Right cardiac atrium (tissue), 5 donors: ENCODE data around the gene HOXB8. TPM values are rescaled to one million over a fixed set of nuclear protein-coding genes. Genes with fewer than 3 reads are reported as not detected.

Source experiments
- ATAC-seq, 2 donors: fragments of 200-7000 bp; cut with Tn5 transposase; one replicate each; pipeline versions ENCODE4 v1.8.0 to v1.9.1; 2020; ENCODE audit warnings: moderate library complexity in 2 of 2, mild to moderate bottlenecking in 1 of 2
- DNase-seq, 3 donors: peaks; one replicate each; pipeline ENCODE4 v3.0.0-alpha.2; 2020
- H3K27ac ChIP-seq: one replicate; pipeline ENCODE4 v1.5.1; 2013; ENCODE audit warnings: mild to moderate bottlenecking, low read length, control low read depth, moderate library complexity
- H3K27me3 ChIP-seq: one replicate; pipeline ENCODE4 v1.6.1; 2013; ENCODE audit not compliant: control insufficient read depth, insufficient read depth
- H3K4me1 ChIP-seq: one replicate; pipeline ENCODE4 v1.6.1; 2013; ENCODE audit warnings: low read length; ENCODE audit not compliant: control insufficient read depth, insufficient read depth
- H3K4me3 ChIP-seq: one replicate; pipeline ENCODE4 v1.5.1; 2013; ENCODE audit warnings: low read length, control low read depth
- H3K9me3 ChIP-seq: one replicate; pipeline ENCODE4 v1.6.1; 2013; ENCODE audit warnings: low read length; ENCODE audit not compliant: control insufficient read depth
- WGBS: extraction: QIAGEN DNeasy Blood & Tissue Kit; methylation state at CpG from one replicate; pipeline ENCODE4 v1.1.7; 2013; 5-methylcytosine and 5-hydroxymethylcytosine counted together
- intact Hi-C, 4 donors: fragments of 100-400 bp; cut with DNase I; formaldehyde crosslinking; loops; one replicate each; pipeline versions ENCODE4 v1.11.0 to v1.14.0; 2022 to 2023
- polyA plus RNA-seq: library from polyadenylated mRNA; stranded (reverse); fragments of 200-250 nt; gene quantifications from one replicate; pipeline ENCODE4 v1.2.3, GENCODE V29; 2013
- total RNA-seq, 4 donors: library from RNA; stranded (reverse); fragmentation: NEBNext Ultra II Directional; extraction: Animal tissue kit (Norgen Biotek cat#: 25700); gene quantifications; one replicate each; pipeline ENCODE4 v1.2.1, GENCODE V29; 2021
- donor health status: healthy with polysubstance abuse.
- donor health status: DM: no; HTN: yes; CAD: no.
- donor health status: DM: no; HTN: no; CAD: no.
- donor health status: DM: no; HTN: yes; CAD: no; lungs with severe emphysema.
- donor health status: DM: yes; HTN: yes; CAD: no.

HOXB8 gene
- total and polyA plus RNA-seq, 5 donors, result not detected

DNA sequence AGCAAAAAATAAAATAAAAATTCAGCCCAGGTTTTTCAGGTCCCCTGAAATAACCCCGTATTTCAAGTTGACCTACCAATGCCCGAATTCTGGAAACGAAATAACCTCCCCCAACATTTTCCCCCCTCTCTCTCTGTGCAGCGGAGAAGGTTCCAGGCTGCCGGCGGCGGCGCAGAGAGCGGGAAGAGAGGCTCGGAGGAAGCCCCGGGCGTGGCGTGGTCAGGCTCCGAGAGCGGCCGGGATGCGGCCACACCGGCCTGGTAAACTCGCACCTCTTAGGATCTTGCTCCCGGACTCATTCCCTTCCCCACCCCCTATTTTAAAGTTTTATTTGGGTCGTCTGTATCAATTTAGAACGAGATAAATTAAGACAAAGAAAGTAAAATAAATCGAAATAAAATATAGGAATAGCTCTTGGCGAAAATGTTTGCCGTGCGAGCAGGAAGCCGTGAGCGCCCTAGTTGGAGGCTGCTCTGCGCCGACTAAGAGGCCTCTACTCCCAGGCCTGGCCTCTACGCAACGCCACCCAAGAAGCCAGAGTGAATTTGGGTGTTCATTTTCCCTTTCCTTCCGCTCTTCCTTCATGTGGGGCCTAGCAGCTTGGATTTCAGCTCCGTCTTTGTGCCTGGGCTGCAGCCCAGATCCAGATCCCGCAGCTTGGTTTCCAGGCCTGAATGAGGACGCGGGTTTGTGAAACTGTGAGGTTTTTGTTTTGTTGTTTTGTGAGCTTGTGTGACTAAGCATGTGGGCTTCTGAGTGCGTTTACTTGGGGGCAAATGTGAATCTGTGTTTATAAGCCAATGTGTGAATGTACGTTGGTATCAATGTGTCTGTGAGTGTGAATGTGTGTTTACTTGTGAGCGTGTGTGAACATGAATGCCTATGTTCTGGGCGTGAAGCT lies 8.9 kb downstream of the HOXB8 start:
- ATAC-seq, result no peak
- 30% methylated on average over 41 of the region's 41 CpGs for WGBS
- Histone ChIP-seq H3K27ac (no peak overlapping the region), H3K4me3 (no peak overlapping the region), H3K9me3 (no peaks in the 10 kb centered on the region), H3K4me1 (no peaks in the 10 kb centered on the region), H3K27me3 (peaks cover 3% of the 10 kb centered on the region)
- intact Hi-C loops, result no loop called here
- DNase-seq, result no peak

DNA sequence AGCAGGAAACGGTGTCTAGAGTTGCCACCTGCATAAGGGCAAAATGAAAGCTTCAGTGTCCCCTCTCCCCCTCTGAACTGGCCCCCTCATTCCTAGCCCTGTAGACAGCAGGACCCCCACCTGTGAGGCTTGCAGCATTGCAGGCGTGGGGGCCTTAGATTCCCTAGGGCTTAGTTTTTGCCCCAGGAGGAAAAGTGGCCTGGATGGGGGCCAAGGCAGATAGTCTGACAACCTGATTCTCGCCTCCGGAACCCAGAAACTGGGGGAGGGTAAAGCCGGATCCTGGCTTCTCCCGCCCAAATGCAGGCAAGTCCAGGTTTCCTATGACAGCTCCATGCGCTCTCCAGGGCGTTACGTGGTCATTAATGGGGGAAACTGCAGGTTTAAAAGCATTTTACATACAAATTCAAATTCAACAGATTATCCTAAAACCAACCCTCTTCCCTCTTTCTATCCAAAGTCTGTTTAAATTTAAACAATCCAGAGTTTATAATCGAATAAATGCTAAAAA lies 9.6 kb downstream of the HOXB8 start:
- H3K27me3 ChIP-seq, result peaks cover 3% of the 10 kb centered on the region
- DNase-seq (no peak), ATAC-seq (no peak)
- intact Hi-C loops, result no loop called here
- H3K4me1 ChIP-seq, result no peaks in the 10 kb centered on the region
- H3K4me3 ChIP-seq, result no peak overlapping the region
- WGBS, result 18% methylated on average over 10 of the region's 10 CpGs
- H3K27ac ChIP-seq, result no peak overlapping the region
- no peaks in the 10 kb centered on the region for H3K9me3 ChIP-seq

DNA sequence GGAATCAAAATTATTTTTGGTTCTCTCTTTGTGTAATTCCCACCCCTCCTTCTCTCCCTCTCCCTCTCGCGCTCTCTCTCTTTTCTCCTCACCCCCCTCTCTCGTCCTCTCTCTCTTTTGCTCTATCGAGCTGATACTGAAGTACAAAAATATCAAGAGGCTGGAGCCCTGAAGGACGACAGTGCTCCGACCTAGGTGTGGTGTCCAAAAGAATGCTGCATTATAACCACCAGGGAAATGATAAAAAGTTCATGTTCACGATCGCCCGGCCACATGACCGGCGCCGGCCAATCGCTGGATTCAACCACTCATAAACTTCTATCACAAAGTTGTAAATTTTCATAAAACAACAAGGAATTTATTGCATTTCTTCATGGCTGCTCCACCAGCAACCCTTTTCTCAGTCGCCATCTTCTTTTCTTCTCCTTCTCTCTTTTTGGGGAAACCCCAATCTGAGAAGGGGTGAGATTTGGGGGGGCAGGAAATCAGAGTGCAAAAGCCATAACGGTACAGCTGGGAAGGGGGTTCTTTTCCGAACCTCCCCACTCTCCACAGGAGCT lies 10.2 kb downstream of the HOXB8 start, which contains the start of gene HOXB6:
Gene HOXB6 (minus strand): TSS at position 217 of the 560 bp plus-strand sequence. CDS start 6,836 bp downstream, outside the sequence.
- ATAC-seq (no peak), DNase-seq (no peak)
- intact Hi-C loops, result no loop called here
- H3K4me3 ChIP-seq, result no peak within 1 kb of the TSS
- H3K27me3 ChIP-seq, result peaks cover 3% of the 10 kb centered on the region
- WGBS, result 19% methylated on average over 16 of the region's 16 CpGs
- no peaks in the 10 kb centered on the region for H3K9me3 ChIP-seq
- no peak within 1 kb of the TSS for H3K27ac ChIP-seq
- no peaks in the 10 kb centered on the region for H3K4me1 ChIP-seq

DNA sequence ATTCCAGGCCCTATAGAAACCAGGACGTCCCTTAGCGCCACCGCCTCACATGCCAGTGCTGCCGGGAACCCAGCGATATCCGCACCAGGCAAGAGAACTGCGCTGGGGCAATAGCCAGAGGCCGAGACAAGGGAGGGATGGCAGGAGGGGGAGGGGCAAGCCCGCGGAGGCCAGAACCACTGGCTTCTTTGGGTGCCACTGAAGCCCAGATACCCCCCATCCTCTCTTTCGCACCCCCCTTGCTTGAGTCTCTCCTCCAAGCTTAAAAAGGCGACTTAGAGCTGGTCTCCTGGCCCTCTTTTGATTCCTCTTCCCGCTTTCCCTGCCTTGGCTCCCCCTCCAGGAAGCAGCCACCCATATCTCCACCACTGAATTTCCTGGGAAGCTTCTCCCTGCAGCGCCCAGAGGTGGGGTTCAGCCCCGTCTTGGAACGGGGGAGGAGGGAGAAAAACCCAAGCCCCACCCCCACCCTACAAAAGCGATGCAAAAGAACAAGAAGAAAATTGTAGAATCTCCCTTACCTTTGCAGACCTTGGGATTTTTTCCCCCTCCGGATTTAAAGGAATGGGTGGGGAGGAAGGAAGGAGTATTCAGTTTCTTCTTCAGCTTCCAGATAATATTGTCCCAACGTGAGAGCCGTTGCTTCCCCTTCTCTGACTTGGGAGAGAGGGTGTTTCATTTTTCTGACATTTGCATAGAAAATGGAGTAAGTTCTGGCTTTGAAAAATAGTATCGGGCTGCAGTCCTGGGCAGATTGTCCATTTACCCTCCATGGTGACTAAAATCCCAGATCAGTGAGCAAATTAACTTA lies 10.9 kb downstream of the HOXB8 start:
- WGBS, result 9% methylated on average over 21 of the region's 21 CpGs
- ATAC-seq, result no peak
- DNase-seq, result no peak
- H3K27ac ChIP-seq, result no peak overlapping the region
- peaks cover 3% of the 10 kb centered on the region for H3K27me3 ChIP-seq
- H3K4me3 ChIP-seq, result no peak overlapping the region
- H3K9me3 ChIP-seq, result no peaks in the 10 kb centered on the region
- H3K4me1 ChIP-seq, result no peaks in the 10 kb centered on the region
- intact Hi-C loops, result no loop called here

DNA sequence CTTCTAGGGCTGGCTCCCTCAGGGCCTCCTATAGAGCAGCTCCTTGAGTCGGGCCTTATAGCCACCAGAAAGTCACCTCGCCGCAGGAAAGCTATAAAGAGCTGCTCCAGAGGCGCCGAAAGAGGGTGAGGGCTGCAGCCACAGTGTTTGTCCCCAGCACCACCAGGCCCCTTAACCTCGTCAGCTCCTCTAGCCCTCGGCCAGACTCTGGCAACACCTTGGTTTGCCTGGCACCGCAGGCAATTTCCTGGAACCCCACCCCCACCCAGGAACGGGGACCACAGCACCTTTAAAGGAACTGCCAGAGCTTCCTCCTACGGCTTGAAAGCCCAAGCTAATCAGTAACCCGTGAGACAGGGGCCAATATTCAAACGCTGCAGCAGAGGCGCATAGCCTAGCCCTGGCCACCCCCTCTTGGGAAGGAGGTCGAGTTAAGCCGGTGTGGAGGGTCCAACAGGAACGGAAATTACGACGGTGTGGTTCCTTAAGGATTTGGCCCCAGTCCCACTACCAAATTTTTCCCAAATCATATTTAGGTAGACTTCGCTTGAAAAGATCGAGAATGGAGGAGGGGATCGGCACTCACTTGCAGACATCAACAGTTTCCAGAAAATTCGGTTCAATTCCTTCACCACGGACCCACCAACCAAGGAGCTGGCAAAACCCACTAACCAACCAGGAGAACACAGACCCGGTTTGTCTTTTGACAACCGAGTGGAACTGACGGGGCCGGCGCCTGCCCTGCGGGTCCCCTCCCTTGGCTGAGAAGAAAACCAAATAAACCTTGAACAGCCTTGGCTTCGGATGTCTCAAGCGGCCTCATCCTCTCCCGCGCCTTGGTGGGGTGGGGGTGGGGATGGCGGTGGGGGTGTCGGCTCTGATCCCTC lies 13.3 kb downstream of the HOXB8 start:
- WGBS, result 10% methylated on average over 35 of the region's 35 CpGs
- intact Hi-C loops, result no loop called here

DNA sequence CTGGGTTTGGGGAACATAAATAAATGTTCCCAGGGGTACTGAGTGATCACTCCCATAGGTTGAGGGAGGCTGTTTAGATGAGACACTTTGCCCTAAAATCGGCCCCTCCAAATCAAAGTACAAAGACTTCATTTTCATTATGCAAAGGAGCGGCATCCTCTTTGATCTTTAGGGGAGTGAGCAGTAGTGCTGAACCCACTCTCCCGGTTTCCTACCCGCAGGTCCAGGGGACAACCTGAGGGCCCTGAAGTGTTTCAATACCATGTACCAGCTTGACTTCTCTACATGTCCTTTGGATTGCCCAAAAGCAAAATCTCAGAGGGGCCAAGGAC lies 13.9 kb downstream of the HOXB8 start:
- WGBS, result 16% methylated on average over 4 of the region's 4 CpGs
- H3K27me3 ChIP-seq, result peaks cover 3% of the 10 kb centered on the region
- ATAC-seq (no peak), DNase-seq (no peak)
- intact Hi-C loops, result no loop called here
- H3K4me1 ChIP-seq, result peaks cover 4% of the 10 kb centered on the region
- no peak overlapping the region for H3K4me3 ChIP-seq
- H3K27ac ChIP-seq, result no peak overlapping the region
- H3K9me3 ChIP-seq, result no peaks in the 10 kb centered on the region

More for the DNA sequence above, 13.3 kb downstream of the HOXB8 start:
- Histone ChIP-seq H3K4me1 (peaks cover 4% of the 10 kb centered on the region), H3K27ac (no peak overlapping the region), H3K27me3 (peaks cover 3% of the 10 kb centered on the region), H3K4me3 (no peak overlapping the region), H3K9me3 (no peaks in the 10 kb centered on the region)
- no peak for ATAC-seq
- no peak for DNase-seq

DNA sequence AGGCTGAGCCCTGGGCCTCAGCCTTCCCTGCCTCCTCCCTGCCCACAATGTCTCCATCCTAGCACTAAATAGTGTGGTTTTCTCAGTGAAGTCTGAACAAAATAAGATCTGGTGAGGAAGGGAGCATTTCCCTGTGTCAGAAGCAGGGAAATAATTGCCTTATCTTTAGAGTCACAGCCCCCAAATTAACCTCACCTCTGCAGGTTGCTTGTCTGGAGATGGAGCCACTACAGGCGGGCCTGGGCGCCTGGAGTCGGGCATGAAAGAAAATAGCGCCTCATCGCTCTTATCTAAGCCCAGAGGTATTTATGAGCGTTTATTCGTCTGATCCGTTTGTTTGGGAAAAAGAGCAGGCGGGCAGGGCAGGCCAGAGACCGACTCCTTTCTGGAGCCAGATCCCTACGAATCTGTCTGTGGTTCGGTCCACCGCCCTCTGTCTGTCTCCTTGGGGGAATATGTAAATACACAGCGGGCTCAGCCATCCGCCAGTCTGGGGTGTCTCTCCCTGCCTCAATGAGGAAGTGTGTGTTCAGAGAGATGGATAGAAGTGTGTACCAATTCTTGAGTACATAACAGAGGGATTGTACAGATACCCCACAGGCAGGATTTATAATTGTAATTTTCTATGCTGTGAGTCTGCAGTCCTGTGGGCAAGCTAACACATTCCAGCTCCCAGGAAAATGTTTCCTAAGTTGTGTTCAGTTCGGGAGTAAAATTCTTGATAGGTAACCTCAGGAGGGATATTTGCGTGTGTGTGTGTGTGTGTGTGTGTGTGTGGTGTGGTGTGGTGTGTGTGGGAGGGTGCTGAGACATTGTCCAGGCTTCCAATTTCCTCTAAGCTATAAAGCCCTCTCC lies 14.6 kb downstream of the HOXB8 start:
- WGBS, result 32% methylated on average over 17 of the region's 17 CpGs
- Histone ChIP-seq H3K4me3 (no peak overlapping the region), H3K27me3 (no peaks in the 10 kb centered on the region), H3K4me1 (peaks cover 4% of the 10 kb centered on the region), H3K27ac (no peak overlapping the region), H3K9me3 (no peaks in the 10 kb centered on the region)
- DNase-seq, result no peak
- ATAC-seq, result no peak
- intact Hi-C loops, result no loop called here

DNA sequence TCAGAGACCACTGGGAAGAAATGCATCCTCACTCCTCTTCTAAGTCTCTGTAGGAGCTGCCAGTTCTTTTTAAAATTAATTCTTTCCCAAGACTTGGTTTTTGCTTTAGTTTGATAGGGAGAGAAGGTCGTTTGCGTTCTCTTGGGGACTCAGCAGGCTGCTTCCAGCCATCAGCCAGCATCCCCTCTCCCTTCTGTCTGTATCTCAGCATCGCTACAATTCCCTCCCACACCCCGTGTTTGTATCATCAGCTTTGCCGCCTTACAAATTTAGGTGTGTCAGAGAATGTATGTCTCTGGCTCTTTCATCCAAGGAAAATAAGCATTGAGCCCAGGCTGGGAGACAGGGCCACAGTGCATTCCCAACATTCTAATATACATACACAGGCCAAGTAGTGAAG lies 15.7 kb downstream of the HOXB8 start:
- DNase-seq, result no peak
- no peak for ATAC-seq
- Histone ChIP-seq H3K4me1 (peaks cover 4% of the 10 kb centered on the region), H3K9me3 (no peaks in the 10 kb centered on the region), H3K27ac (no peak overlapping the region), H3K27me3 (no peaks in the 10 kb centered on the region), H3K4me3 (no peak overlapping the region)
- whole genome bisulfite sequencing, result 47% methylated on average over 5 of the region's 5 CpGs
- intact Hi-C loops, result loop anchor here in 2 of 4 donors (10.0 kb wide), 2 partner anchors 245 to 265 kb away; no protein-coding TSS in a partner anchor

DNA sequence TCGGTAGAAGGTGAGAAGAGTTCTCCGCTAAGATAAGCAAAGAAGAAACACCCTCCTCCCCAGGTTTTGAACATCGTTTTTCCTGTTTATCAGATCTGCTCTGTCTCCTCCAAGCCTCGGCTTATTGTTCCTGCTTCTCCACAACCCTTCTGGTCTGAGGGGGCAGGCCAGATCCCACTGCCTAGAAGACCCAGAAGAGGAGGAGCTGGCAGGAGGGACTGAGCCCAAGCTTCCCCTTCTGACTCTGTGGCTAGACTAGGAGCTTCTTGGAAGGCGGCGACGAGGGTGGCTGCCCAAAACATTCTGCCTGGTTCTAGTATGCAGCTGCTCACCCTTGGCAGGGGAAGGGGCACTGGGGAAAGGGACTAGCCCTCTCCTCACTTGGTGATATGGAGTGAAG lies 16.4 kb downstream of the HOXB8 start:
- ATAC-seq, result no peak
- DNase-seq, result no peak
- H3K9me3 ChIP-seq, result no peaks in the 10 kb centered on the region
- H3K4me1 ChIP-seq, result peaks cover 4% of the 10 kb centered on the region
- no peaks in the 10 kb centered on the region for H3K27me3 ChIP-seq
- no peak overlapping the region for H3K4me3 ChIP-seq
- no peak overlapping the region for H3K27ac ChIP-seq
- WGBS, result 19% methylated on average over 7 of the region's 7 CpGs
- intact Hi-C loops, result loop anchor here in 2 of 4 donors (10.0 kb wide), 2 partner anchors 244 to 264 kb away; no protein-coding TSS in a partner anchor
